ENCODE measurements around the gene PTGES2. TPM values are rescaled to one million over a fixed set of nuclear protein-coding genes. Genes with fewer than 3 reads are reported as not detected.
"Not testable (repeated sequence)": the region's sequence is repeated elsewhere in the genome, so short reads cannot be mapped to it uniquely, and the experiment has no call there.

The PTGES2 gene
- total and polyA plus RNA-seq, 2 donors = 39.3 to 51.6 TPM

- DNase-seq (ENCODE audit: low read depth in 6 of 9, low spot score in 9 of 9); H3K36me3 ChIP-seq (ENCODE audit: control insufficient read depth in 2 of 2, insufficient read depth in 2 of 2, low read length in 1 of 2); H3K27ac ChIP-seq (ENCODE audit: low read depth in 1 of 2, low read length in 1 of 2); H3K27me3 ChIP-seq (ENCODE audit: control insufficient read depth in 2 of 2, insufficient read depth in 1 of 2, low read length in 1 of 2); H3K4me3 ChIP-seq (ENCODE audit: low read length in 2 of 2): not testable (repeated sequence)
- WGBS = 79% methylated on average over 7 of the region's 7 CpGs
- Histone ChIP-seq H3K9me3 (ENCODE audit: control insufficient read depth in 2 of 2, insufficient read depth in 1 of 2, low read length in 1 of 2) (peaks cover 0 to 17% of the 10 kb centered on the region in 2 donors), H3K4me1 (ENCODE audit: control insufficient read depth in 2 of 2, insufficient read depth in 2 of 2, low read length in 2 of 2) (peaks cover 15 to 46% of the 10 kb centered on the region in 2 donors)
Measured at GRCh38 chr9:128130651-128131050, 3.1 kb upstream of the PTGES2 start.

- WGBS = 47% methylated on average over 12 of the region's 12 CpGs
- not testable (repeated sequence) for DNase-seq (ENCODE audit: low read depth in 6 of 9, low spot score in 9 of 9)
Measured at GRCh38 chr9:128129976-128130590, 2.6 kb upstream of the PTGES2 start.

GRCh38 chr9:128128836-128129590 lies 1.5 kb upstream of the PTGES2 start:
- 71% methylated on average over 29 of the region's 29 CpGs for WGBS
- H3K4me3 ChIP-seq (ENCODE audit: low read length in 2 of 2) = peak overlapping the region; percentile 90 to 96
- no peaks in the 10 kb centered on the region for H3K27me3 ChIP-seq (ENCODE audit: control insufficient read depth in 2 of 2, insufficient read depth in 1 of 2, low read length in 1 of 2)
- H3K36me3 ChIP-seq (ENCODE audit: control insufficient read depth in 2 of 2, insufficient read depth in 2 of 2, low read length in 1 of 2) = peaks cover 15 to 16% of the 10 kb centered on the region in 2 donors
- DNase-seq (ENCODE audit: low read depth in 6 of 9, low spot score in 9 of 9) = no peak
- peaks cover 0 to 17% of the 10 kb centered on the region in 2 donors for H3K9me3 ChIP-seq (ENCODE audit: control insufficient read depth in 2 of 2, insufficient read depth in 1 of 2, low read length in 1 of 2)
- H3K27ac ChIP-seq (ENCODE audit: low read depth in 1 of 2, low read length in 1 of 2) = no peak overlapping the region
- peaks cover 16 to 53% of the 10 kb centered on the region in 2 donors for H3K4me1 ChIP-seq (ENCODE audit: control insufficient read depth in 2 of 2, insufficient read depth in 2 of 2, low read length in 2 of 2)

More at GRCh38 chr9:128129976-128130590, 2.6 kb upstream of the PTGES2 start:
- H3K27me3 ChIP-seq (ENCODE audit: control insufficient read depth in 2 of 2, insufficient read depth in 1 of 2, low read length in 1 of 2); H3K27ac ChIP-seq (ENCODE audit: low read depth in 1 of 2, low read length in 1 of 2); H3K36me3 ChIP-seq (ENCODE audit: control insufficient read depth in 2 of 2, insufficient read depth in 2 of 2, low read length in 1 of 2); H3K4me3 ChIP-seq (ENCODE audit: low read length in 2 of 2): not testable (repeated sequence)
- Histone ChIP-seq H3K4me1 (ENCODE audit: control insufficient read depth in 2 of 2, insufficient read depth in 2 of 2, low read length in 2 of 2) (peaks cover 16 to 52% of the 10 kb centered on the region in 2 donors), H3K9me3 (ENCODE audit: control insufficient read depth in 2 of 2, insufficient read depth in 1 of 2, low read length in 1 of 2) (peaks cover 0 to 17% of the 10 kb centered on the region in 2 donors)

GRCh38 chr9:128127990-128128835 lies 684 bp upstream of the PTGES2 start:
- Histone ChIP-seq H3K36me3 (ENCODE audit: control insufficient read depth in 2 of 2, insufficient read depth in 2 of 2, low read length in 1 of 2) (peaks cover 22% of the 10 kb centered on the region in 2 donors), H3K27ac (ENCODE audit: low read depth in 1 of 2, low read length in 1 of 2) (peak overlapping the region; percentile 95 to 98), H3K9me3 (ENCODE audit: control insufficient read depth in 2 of 2, insufficient read depth in 1 of 2, low read length in 1 of 2) (peaks cover 0 to 17% of the 10 kb centered on the region in 2 donors), H3K27me3 (ENCODE audit: control insufficient read depth in 2 of 2, insufficient read depth in 1 of 2, low read length in 1 of 2) (no peaks in the 10 kb centered on the region), H3K4me3 (ENCODE audit: low read length in 2 of 2) (peak overlapping the region; percentile 90 to 96), H3K4me1 (ENCODE audit: control insufficient read depth in 2 of 2, insufficient read depth in 2 of 2, low read length in 2 of 2) (peaks cover 16 to 53% of the 10 kb centered on the region in 2 donors)
- WGBS = under 1% methylated on average over 82 of the region's 82 CpGs
- peak; percentile 86 to 98 (median 91) for DNase-seq (ENCODE audit: low read depth in 6 of 9, low spot score in 9 of 9)

GRCh38 chr9:128125580-128126354 lies 1.8 kb downstream of the PTGES2 start:
- DNase-seq (ENCODE audit: low read depth in 6 of 9, low spot score in 9 of 9) = no peak
- WGBS = 71% methylated on average over 10 of the region's 10 CpGs
- Histone ChIP-seq H3K27me3 (ENCODE audit: control insufficient read depth in 2 of 2, insufficient read depth in 1 of 2, low read length in 1 of 2) (no peaks in the 10 kb centered on the region), H3K4me1 (ENCODE audit: control insufficient read depth in 2 of 2, insufficient read depth in 2 of 2, low read length in 2 of 2) (peaks cover 16 to 32% of the 10 kb centered on the region in 2 donors), H3K36me3 (ENCODE audit: control insufficient read depth in 2 of 2, insufficient read depth in 2 of 2, low read length in 1 of 2) (peaks cover 43 to 46% of the 10 kb centered on the region in 2 donors), H3K4me3 (ENCODE audit: low read length in 2 of 2) (peak overlapping the region; percentile 9), H3K9me3 (ENCODE audit: control insufficient read depth in 2 of 2, insufficient read depth in 1 of 2, low read length in 1 of 2) (peaks cover 0 to 17% of the 10 kb centered on the region in 2 donors), H3K27ac (ENCODE audit: low read depth in 1 of 2, low read length in 1 of 2) (peak overlapping the region; percentile 13 to 36)

GRCh38 chr9:128124873-128125579 lies 2.5 kb downstream of the PTGES2 start:
- no peak overlapping the region for H3K4me3 ChIP-seq (ENCODE audit: low read length in 2 of 2)
- no peaks in the 10 kb centered on the region for H3K27me3 ChIP-seq (ENCODE audit: control insufficient read depth in 2 of 2, insufficient read depth in 1 of 2, low read length in 1 of 2)
- H3K4me1 ChIP-seq (ENCODE audit: control insufficient read depth in 2 of 2, insufficient read depth in 2 of 2, low read length in 2 of 2) = peaks cover 16 to 32% of the 10 kb centered on the region in 2 donors
- H3K27ac ChIP-seq (ENCODE audit: low read depth in 1 of 2, low read length in 1 of 2) = peak overlapping the region in 1 of 2 donors; percentile 3
- peaks cover 50 to 53% of the 10 kb centered on the region in 2 donors for H3K36me3 ChIP-seq (ENCODE audit: control insufficient read depth in 2 of 2, insufficient read depth in 2 of 2, low read length in 1 of 2)
- peaks cover 0 to 17% of the 10 kb centered on the region in 2 donors for H3K9me3 ChIP-seq (ENCODE audit: control insufficient read depth in 2 of 2, insufficient read depth in 1 of 2, low read length in 1 of 2)
- DNase-seq (ENCODE audit: low read depth in 6 of 9, low spot score in 9 of 9) = peak in 1 of 9 donors; percentile 60
- 83% methylated on average over 16 of the region's 16 CpGs for WGBS

- DNase-seq (ENCODE audit: low read depth in 6 of 9, low spot score in 9 of 9) = no peak
- Histone ChIP-seq H3K36me3 (ENCODE audit: control insufficient read depth in 2 of 2, insufficient read depth in 2 of 2, low read length in 1 of 2) (peaks cover 51 to 53% of the 10 kb centered on the region in 2 donors), H3K4me1 (ENCODE audit: control insufficient read depth in 2 of 2, insufficient read depth in 2 of 2, low read length in 2 of 2) (peaks cover 16 to 32% of the 10 kb centered on the region in 2 donors), H3K27ac (ENCODE audit: low read depth in 1 of 2, low read length in 1 of 2) (no peak overlapping the region), H3K4me3 (ENCODE audit: low read length in 2 of 2) (no peak overlapping the region), H3K9me3 (ENCODE audit: control insufficient read depth in 2 of 2, insufficient read depth in 1 of 2, low read length in 1 of 2) (peaks cover 0 to 16% of the 10 kb centered on the region in 2 donors), H3K27me3 (ENCODE audit: control insufficient read depth in 2 of 2, insufficient read depth in 1 of 2, low read length in 1 of 2) (no peaks in the 10 kb centered on the region)
- WGBS = over 99% methylated on average over 8 of the region's 8 CpGs
Measured at GRCh38 chr9:128124451-128124850, 3.1 kb downstream of the PTGES2 start.

Data from thymus (tissue), 11 donors.